Transverse colon (tissue), 3 donors: ENCODE data around the gene GDF2.

Experiments used
- EP300 ChIP-seq: sonication (generic); formaldehyde crosslinking; IDR thresholded peaks from one replicate; pipeline ENCODE4 v1.6.1; 2017; ENCODE audit warnings: antibody characterized with exemption, low read depth
- POLR2A ChIP-seq: fragments of 450-650 bp; IDR thresholded peaks from one replicate; pipeline ENCODE4 v1.6.1; 2016; ENCODE audit warnings: antibody characterized with exemption, mild to moderate bottlenecking, moderate library complexity
- TF ChIP-seq, protein P1 (sequence below), 5 experiments: fragments of 200-600 bp in 3 of 5; fragments of 450-650 bp in 2 of 5; sonication (generic) in 3 of 5; IDR thresholded peaks; 1 replicate in 2 of 5; 2 replicates in 3 of 5; pipeline ENCODE4 v1.5.1; 2016 to 2017; ENCODE audit warnings: antibody characterized with exemption in 5 of 5, inconsistent platforms in 3 of 5, mild to moderate bottlenecking in 2 of 5, moderate library complexity in 1 of 5

DNA sequence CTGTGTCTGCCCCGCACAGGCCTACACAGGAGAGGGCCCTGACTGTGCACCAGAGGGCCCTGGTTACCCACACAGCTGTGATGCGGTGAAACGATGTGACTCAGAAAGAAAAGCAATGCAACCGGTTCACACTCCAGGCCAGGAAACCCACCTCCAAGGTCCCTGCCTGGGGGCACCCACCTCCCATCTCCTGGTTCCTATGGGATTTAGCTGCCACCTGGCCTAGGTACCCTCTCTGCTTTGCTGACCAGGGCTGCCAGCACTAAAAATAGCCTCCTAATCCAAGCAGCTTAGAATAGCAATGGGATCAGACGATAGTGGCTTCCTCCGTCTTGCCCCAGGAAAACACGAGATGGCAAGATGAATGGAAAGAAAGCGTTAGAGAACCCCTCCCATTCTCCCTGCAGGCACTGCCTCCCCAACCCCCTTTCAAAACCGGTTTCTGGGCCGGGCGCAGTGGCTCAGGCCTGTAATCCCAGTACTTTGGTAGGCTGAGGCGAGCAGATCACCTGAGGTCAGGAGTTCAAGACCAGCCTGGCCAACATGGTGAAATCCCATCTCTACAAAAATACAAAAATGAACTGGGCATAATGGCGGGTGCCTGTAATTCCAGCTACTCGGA, 38.3 kb downstream of the GDF2 start:
- no peak for TF ChIP-seq EP300
- TF ChIP-seq, protein P1, sequence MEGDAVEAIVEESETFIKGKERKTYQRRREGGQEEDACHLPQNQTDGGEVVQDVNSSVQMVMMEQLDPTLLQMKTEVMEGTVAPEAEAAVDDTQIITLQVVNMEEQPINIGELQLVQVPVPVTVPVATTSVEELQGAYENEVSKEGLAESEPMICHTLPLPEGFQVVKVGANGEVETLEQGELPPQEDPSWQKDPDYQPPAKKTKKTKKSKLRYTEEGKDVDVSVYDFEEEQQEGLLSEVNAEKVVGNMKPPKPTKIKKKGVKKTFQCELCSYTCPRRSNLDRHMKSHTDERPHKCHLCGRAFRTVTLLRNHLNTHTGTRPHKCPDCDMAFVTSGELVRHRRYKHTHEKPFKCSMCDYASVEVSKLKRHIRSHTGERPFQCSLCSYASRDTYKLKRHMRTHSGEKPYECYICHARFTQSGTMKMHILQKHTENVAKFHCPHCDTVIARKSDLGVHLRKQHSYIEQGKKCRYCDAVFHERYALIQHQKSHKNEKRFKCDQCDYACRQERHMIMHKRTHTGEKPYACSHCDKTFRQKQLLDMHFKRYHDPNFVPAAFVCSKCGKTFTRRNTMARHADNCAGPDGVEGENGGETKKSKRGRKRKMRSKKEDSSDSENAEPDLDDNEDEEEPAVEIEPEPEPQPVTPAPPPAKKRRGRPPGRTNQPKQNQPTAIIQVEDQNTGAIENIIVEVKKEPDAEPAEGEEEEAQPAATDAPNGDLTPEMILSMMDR (IDR thresholded peaks at IDR 0.05), result no peak
- no peak for TF ChIP-seq POLR2A
